Esophagus (tissue), 2 donors: ENCODE results near the gene DLEC1. TPM values are rescaled to one million over a fixed set of nuclear protein-coding genes. Genes with fewer than 3 reads are reported as not detected.

Source experiments
- H3K27ac ChIP-seq, 2 donors: one replicate each; pipeline ENCODE4 v1.5.1; 2013; ENCODE audit warnings: low read depth in 2 of 2, mild to moderate bottlenecking in 2 of 2, inconsistent platforms in 1 of 2, low read length in 1 of 2, moderate library complexity in 1 of 2
- H3K27me3 ChIP-seq, 2 donors: one replicate each; pipeline ENCODE4 v1.6.1; 2013; ENCODE audit warnings: low read length in 2 of 2, control low read depth in 1 of 2, mild to moderate bottlenecking in 1 of 2; ENCODE audit not compliant: insufficient read depth in 2 of 2, control insufficient read depth in 1 of 2
- H3K36me3 ChIP-seq, 2 donors: one replicate each; pipeline ENCODE4 v1.6.1; 2013; ENCODE audit warnings: low read length in 1 of 2; ENCODE audit not compliant: control insufficient read depth in 2 of 2, insufficient read depth in 2 of 2
- H3K4me1 ChIP-seq, 2 donors: one replicate each; pipeline ENCODE4 v1.6.1; 2013; ENCODE audit warnings: low read length in 1 of 2; ENCODE audit not compliant: control insufficient read depth in 2 of 2, insufficient read depth in 2 of 2
- H3K4me3 ChIP-seq, 2 donors: one replicate each; pipeline ENCODE4 v1.5.1; 2013; ENCODE audit warnings: low read length in 2 of 2, mild to moderate bottlenecking in 2 of 2, low read depth in 1 of 2, moderate library complexity in 1 of 2
- H3K9me3 ChIP-seq, 2 donors: one replicate each; pipeline ENCODE4 v1.6.1; 2013; ENCODE audit warnings: mild to moderate bottlenecking in 2 of 2, low read depth in 1 of 2, low read length in 1 of 2, moderate library complexity in 1 of 2; ENCODE audit not compliant: control insufficient read depth in 2 of 2, insufficient read depth in 1 of 2
- WGBS, 2 donors: extraction: QIAGEN DNeasy Blood & Tissue Kit; methylation state at CpG; one replicate each; pipeline ENCODE4 v1.1.7; 2013; 5-methylcytosine and 5-hydroxymethylcytosine counted together
- polyA plus RNA-seq, 2 donors: library from polyadenylated mRNA; stranded (reverse); fragments of 200-250 nt; gene quantifications; one replicate each; pipeline ENCODE4 v1.2.3, GENCODE V29; 2013
- donor health status: healthy with polysubstance abuse.
- donor health status: Bipolar disorder and iron deficiency.

DLEC1 gene
- polyA plus RNA-seq, 2 donors, result 0.16 to 0.39 TPM

DNA sequence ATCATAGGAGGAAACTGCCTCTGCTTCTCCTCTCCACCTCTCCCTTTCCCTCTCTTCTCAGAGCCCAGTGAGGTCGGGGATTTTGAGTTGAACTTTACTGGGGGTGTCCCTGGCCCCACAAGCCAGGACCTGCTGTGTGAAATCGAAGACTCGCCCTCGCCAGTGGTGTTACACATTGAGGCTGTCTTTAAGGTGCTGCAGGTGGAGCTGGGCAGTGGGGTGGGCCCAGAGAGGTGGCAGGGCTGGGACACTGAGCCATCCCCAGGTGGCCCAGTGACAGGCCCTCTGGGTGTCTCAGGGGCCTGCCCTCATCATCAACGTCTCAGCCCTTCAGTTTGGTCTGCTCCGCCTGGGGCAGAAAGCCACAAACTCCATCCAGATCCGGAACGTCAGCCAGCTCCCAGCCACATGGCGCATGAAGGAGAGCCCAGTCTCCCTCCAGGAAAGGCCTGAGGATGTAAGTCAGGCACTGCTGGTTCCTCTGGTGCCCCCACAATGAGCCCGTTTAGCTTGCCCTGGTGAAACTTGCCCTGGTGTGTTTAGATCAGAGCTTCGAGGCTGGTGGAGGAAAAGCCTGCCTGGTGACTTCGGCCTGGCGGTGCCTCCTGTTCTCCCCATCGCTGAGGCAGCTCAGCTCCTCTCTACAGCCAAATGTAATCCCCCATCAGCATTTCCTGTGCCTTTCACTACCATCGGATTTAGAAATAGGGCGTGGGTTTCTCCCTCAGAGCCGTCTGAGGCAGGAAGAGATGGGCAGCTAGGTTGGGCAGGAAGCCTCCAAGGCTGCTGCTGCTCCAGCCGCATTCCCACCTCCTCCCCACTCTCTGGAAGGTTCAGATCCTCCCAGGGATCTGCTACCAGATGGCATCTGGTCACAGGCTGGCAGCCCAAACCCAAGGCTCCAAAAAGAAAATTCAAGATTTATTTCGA lies 58.7 kb downstream of the DLEC1 start:
- Histone ChIP-seq H3K27ac (no peak overlapping the region), H3K9me3 (no peaks in the 10 kb centered on the region), H3K4me1 (no peaks in the 10 kb centered on the region), H3K27me3 (no peaks in the 10 kb centered on the region), H3K4me3 (no peak overlapping the region), H3K36me3 (no peaks in the 10 kb centered on the region)
- WGBS, 2 donors, result 71 to 72% methylated on average over 19 of the region's 19 CpGs

DNA sequence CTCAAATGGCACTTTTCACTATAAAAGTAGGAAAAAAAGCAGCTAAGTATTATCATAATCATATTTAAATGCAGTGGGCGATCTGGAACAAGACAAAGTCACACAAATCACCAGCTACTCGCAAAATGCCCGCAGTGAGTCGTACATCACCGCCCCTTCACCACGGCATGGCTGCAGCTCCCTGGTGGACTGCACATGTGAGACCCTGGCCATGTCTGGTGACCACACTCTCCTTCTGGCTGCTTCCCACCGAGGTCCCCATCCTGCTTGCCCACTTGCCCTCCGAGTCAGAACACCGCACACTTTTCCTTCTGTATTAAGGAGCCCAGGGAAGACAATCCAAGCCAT lies 59.3 kb downstream of the DLEC1 start:
- no peaks in the 10 kb centered on the region for H3K4me1 ChIP-seq

DNA sequence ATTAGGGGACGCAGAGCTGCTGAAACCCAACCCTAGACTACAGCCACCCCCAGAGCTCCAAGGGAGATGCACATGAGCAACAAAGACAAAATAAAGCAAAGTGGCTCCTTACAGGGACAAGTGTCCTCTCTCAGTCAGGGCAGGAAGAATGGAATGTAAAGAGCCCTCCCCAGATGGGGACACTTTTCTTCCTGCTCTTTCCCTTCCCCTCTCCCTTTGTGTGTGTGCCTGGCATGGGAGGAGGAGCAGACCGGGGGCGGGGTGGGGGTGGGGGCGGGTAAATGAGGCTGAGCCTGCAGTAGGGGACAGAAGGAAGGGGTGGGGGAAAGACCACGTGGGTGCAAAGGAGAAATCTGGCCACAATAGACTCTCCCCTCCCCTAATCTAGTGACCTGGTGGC lies 60.5 kb downstream of the DLEC1 start:
- Histone ChIP-seq H3K27ac (no peak overlapping the region), H3K27me3 (no peaks in the 10 kb centered on the region), H3K4me3 (no peak overlapping the region), H3K4me1 (no peaks in the 10 kb centered on the region), H3K36me3 (no peaks in the 10 kb centered on the region), H3K9me3 (no peaks in the 10 kb centered on the region)
- 30 to 39% methylated on average over 4 to 5 of the region's 5 CpGs for WGBS, 2 donors

More for the DNA sequence above, 59.3 kb downstream of the DLEC1 start:
- Histone ChIP-seq H3K4me3 (no peak overlapping the region), H3K36me3 (no peaks in the 10 kb centered on the region), H3K27ac (no peak overlapping the region), H3K27me3 (no peaks in the 10 kb centered on the region), H3K9me3 (no peaks in the 10 kb centered on the region)
- 88 to 91% methylated on average over 9 of the region's 9 CpGs for WGBS, 2 donors

DNA sequence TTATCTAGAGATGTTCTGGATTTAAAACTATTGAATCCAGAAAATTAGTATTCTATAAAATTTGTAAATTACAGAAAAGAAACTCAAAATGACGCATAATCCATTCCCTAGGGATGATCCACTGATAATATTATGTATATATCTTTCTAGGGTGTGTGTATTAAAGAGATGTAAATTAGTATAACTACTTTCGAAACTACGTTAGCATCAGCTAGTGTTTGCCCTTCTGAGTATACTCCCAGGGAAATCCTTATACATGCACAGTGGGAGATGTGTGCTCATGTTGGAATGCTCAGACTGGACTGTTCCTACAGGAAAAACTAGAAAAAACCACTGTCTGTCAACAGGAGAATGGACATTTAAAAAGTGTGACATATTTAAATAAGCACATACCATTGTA lies 61.5 kb downstream of the DLEC1 start:
- WGBS, 2 donors, result 85 to 86% methylated on average over 3 of the region's 3 CpGs
- no peak overlapping the region for H3K4me3 ChIP-seq
- H3K27ac ChIP-seq, result no peak overlapping the region
- H3K4me1 ChIP-seq, result no peaks in the 10 kb centered on the region
- H3K36me3 ChIP-seq, result no peaks in the 10 kb centered on the region
- H3K27me3 ChIP-seq, result no peaks in the 10 kb centered on the region
- H3K9me3 ChIP-seq, result no peaks in the 10 kb centered on the region

DNA sequence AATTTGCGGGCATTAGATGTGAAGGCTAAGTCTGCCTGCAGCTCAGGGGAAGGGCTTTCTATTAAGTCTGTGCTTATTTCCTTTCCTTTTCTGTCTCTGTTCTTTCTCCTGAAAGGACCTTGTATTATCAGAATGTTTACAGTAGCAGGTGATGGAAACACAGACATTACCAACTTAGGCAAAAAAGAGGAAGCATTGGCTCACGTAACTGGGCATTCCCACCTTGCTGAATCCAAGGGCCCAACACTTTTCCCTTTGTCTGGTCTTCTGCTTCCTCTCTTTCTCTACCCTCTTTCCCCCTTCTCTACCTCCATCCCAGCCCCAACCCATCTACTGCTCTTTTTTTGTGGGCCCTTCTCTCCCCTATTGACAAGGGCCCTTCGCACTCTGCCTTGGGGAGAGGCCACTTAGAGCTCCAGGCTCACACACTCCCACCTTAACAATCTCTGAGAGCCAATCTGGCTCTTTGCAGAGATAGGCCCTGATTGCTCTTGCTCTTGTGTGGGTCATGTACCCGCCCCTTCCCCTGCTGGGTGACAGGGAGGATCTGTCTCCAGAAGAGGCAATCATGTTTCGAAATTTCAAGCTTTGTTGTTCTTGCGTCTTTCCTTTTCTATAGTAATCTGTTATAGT lies 62.9 kb downstream of the DLEC1 start:
- 86 to 87% methylated on average over 6 of the region's 6 CpGs for WGBS, 2 donors
- H3K27me3 ChIP-seq, result no peaks in the 10 kb centered on the region

DNA sequence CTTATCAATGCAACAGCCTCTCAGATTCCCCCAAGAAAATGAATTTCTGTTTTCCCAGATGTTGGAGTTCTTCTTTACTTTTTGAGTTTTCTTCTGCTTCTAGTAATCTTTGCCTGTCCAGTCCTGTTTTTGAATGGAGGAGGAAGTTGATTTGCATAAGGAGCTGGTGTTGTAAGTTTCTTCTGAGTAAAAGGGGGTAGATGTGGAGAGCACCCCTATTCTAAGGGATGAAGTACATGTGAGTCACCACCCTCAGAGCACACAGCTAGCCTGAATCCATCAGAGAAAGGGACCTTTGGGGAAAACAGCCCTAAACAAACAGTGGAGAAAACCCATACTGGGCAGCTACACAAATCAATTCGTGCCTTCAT lies 63.4 kb downstream of the DLEC1 start:
- no peaks in the 10 kb centered on the region for H3K36me3 ChIP-seq
- 32 to 51% methylated on average over 1 of the region's 1 CpG for WGBS, 2 donors
- H3K4me3 ChIP-seq, result no peak overlapping the region
- no peak overlapping the region for H3K27ac ChIP-seq
- no peaks in the 10 kb centered on the region for H3K4me1 ChIP-seq
- H3K27me3 ChIP-seq, result no peaks in the 10 kb centered on the region
- no peaks in the 10 kb centered on the region for H3K9me3 ChIP-seq

More for the DNA sequence above, 62.9 kb downstream of the DLEC1 start:
- Histone ChIP-seq H3K36me3 (no peaks in the 10 kb centered on the region), H3K9me3 (no peaks in the 10 kb centered on the region), H3K4me1 (no peaks in the 10 kb centered on the region), H3K4me3 (no peak overlapping the region), H3K27ac (no peak overlapping the region)

- Histone ChIP-seq H3K27ac (no peak overlapping the region), H3K4me3 (no peak overlapping the region), H3K36me3 (no peaks in the 10 kb centered on the region), H3K9me3 (no peaks in the 10 kb centered on the region), H3K4me1 (peaks cover 0 to 1% of the 10 kb centered on the region in 2 donors), H3K27me3 (no peaks in the 10 kb centered on the region)
- WGBS, 2 donors, result 58% methylated on average over 1 of the region's 1 CpG
Observed at GRCh38 chr3:38105525-38105924, 66.5 kb downstream of the DLEC1 start.

DNA sequence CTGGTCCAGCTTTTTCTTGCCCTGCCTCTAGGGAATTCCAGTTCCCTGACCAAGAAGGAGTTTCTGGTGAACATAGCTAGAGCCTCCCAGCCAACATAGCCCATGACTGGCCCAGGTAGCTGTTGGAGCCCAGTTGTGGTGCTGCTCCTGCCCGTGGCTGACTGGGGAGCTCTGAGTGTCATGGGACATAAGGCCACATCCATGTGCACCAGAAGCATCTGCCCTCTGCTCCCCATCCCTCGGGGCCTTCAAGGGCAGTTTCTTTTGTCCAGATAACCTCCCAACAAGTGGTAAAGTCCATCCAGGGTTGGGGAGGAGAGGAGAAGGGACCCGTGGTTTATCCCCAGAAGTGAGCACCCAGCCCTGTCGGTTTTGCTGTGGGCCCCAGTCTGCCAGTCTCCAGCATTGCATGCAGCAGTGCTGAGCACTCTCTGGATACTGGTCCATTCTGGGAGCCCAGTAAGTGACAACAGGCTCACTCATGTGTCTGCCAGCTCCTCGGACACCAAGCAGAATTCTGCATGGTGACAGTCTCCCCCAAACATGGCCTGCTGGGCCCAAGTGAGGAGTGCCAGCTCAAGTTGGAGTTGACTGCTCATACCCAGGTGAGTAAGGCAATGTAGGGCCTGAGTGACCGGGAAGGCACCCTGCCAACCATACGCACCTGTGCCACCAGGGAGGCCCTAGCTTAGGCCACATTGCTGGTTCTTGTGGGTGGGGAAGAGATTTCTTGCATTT lies 69.1 kb downstream of the DLEC1 start:
- Histone ChIP-seq H3K4me3 (no peak overlapping the region), H3K36me3 (no peaks in the 10 kb centered on the region), H3K9me3 (no peaks in the 10 kb centered on the region), H3K27me3 (no peaks in the 10 kb centered on the region), H3K27ac (no peak overlapping the region), H3K4me1 (peaks cover 1 to 4% of the 10 kb centered on the region in 2 donors)
- WGBS, 2 donors, result 85 to 93% methylated on average over 7 of the region's 7 CpGs

DNA sequence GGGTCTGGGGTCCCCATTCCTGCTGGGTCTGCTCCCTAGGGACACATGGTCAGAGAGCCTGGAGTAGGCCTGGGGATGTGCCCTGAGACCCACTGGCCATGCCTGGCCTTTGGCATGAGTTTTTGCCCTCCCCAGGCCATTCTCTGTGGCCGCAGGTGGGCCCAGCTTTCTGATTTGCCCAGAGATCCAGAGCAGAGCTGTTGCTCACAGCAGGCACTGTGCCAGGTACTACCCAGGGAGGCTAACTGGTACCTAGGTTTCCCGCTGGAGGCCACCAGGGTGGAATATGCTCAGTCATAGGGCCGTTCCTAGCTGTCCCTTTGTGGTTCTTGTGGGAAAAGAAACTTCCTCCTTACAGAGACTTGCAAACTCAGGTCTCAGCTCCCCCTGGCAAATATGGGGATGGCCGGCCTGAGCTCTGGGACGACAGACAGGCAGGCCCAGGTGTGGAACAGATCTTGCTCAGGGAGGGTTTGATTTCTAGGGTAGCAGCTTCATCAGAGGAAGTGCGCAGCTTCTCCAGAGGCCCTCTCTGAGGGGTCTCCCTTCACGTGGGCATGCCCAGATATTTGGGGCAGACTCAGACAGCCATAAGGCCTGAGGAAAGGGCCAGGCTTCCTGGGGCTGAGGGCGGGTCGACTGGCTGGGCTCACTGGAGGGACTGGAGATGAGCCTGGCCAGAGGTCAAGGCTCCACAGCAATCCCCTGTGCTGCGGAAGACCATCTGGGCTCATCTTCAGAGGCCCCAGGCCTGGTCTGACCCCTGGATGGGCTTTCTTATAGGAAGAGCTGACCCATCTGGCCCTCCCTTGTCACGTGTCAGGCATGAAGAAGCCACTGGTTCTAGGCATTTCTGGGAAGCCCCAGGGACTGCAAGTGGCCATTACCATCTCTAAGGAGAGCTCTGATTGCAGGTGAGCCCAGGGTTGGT lies 69.9 kb downstream of the DLEC1 start:
- Histone ChIP-seq H3K9me3 (no peaks in the 10 kb centered on the region), H3K36me3 (no peaks in the 10 kb centered on the region), H3K4me1 (peaks cover 1 to 4% of the 10 kb centered on the region in 2 donors), H3K27ac (no peak overlapping the region), H3K4me3 (no peak overlapping the region), H3K27me3 (no peaks in the 10 kb centered on the region)
- 82 to 85% methylated on average over 11 of the region's 11 CpGs for WGBS, 2 donors
